H1 (cell line): ENCODE results near the gene TIMP3. TPM values are rescaled to one million over a fixed set of nuclear protein-coding genes. Genes with fewer than 3 reads are reported as not detected.

Experiments
- CTCF ChIA-PET: fragments of 300-600 bp; sonication (Branson Sonifier 250); formaldehyde crosslinking; loops from one replicate; lab custom pipeline; 2021; ENCODE audit not compliant: partially characterized antibody; lab: Charles Lee
- POLR2A ChIA-PET: fragments of 300-600 bp; sonication (Branson Sonifier 250); formaldehyde crosslinking; loops from one replicate; lab custom pipeline; 2021; ENCODE audit warnings: inconsistent platforms; ENCODE audit not compliant: partially characterized antibody; lab: Charles Lee
- DNase-seq, 2 experiments: peaks; one replicate each; pipeline versions ENCODE4 v3.0.0 to v3.0.0-alpha.2; 2010 to 2022; ENCODE audit warnings: low spot score in 2 of 2, low read depth in 1 of 2, mixed read lengths in 1 of 2
- FAIRE-seq: peaks from 2 replicates; lab custom pipeline; 2011; peaks lifted over from hg19 to GRCh38; lab: Jason Lieb, UNC
- H2AFZ ChIP-seq: 2 replicates; pipeline ENCODE4 v1.8.1; 2012; ENCODE audit warnings: low read length, inconsistent platforms
- H2AK5ac ChIP-seq: 2 replicates; pipeline ENCODE4 v1.6.1; 2013; ENCODE audit warnings: low read depth, low read length
- H2BK120ac ChIP-seq: replicated peaks from 2 replicates; pipeline ENCODE3; 2013; ENCODE audit warnings: low read depth, low read length, inconsistent platforms
- H2BK12ac ChIP-seq: 2 replicates; pipeline ENCODE4 v1.6.1; 2013; ENCODE audit warnings: low read depth, low read length
- H2BK15ac ChIP-seq: 2 replicates; pipeline ENCODE4 v1.6.1; 2013; ENCODE audit warnings: low read length
- H2BK20ac ChIP-seq: 2 replicates; pipeline ENCODE4 v1.6.1; 2013; ENCODE audit warnings: low read length
- H2BK5ac ChIP-seq: 2 replicates; pipeline ENCODE4 v1.6.1; 2013; ENCODE audit warnings: low read depth, low read length
- H3K14ac ChIP-seq: 2 replicates; pipeline ENCODE4 v1.6.1; 2013; ENCODE audit warnings: inconsistent platforms; ENCODE audit not compliant: insufficient read length
- H3K18ac ChIP-seq: 2 replicates; pipeline ENCODE4 v1.6.1; 2013; ENCODE audit warnings: low read length; ENCODE audit errors: extremely low read depth
- H3K23ac ChIP-seq: 2 replicates; pipeline ENCODE4 v1.6.1; 2013; ENCODE audit warnings: inconsistent platforms; ENCODE audit not compliant: insufficient read length
- H3K23me2 ChIP-seq: 2 replicates; pipeline ENCODE4 v1.6.1; 2013; ENCODE audit warnings: low read depth, low read length
- H3K27ac ChIP-seq: 2 replicates; pipeline ENCODE4 v1.6.1; 2011; ENCODE audit warnings: low read depth, low read length, inconsistent platforms
- H3K27me3 ChIP-seq, 4 experiments: replicated peaks in 1 of 4; 1 replicate in 1 of 4; 2 replicates in 3 of 4; pipeline versions ENCODE4 v1.6.1 to v1.8.1; 2011 to 2013; ENCODE audit warnings: low read length in 3 of 4, mild to moderate bottlenecking in 3 of 4, inconsistent platforms in 2 of 4, mixed read lengths in 2 of 4, moderate library complexity in 1 of 4; ENCODE audit not compliant: control insufficient read depth in 3 of 4, insufficient read depth in 3 of 4; ENCODE audit errors: extremely low read depth in 1 of 4
- H3K36me3 ChIP-seq, 4 experiments: 2 replicates each; pipeline versions ENCODE4 v1.6.1 to v1.8.1; 2011 to 2013; ENCODE audit warnings: mild to moderate bottlenecking in 4 of 4, low read length in 3 of 4, moderate library complexity in 2 of 4, control low read depth in 1 of 4, inconsistent platforms in 1 of 4; ENCODE audit not compliant: insufficient read depth in 4 of 4, control insufficient read depth in 2 of 4
- H3K4ac ChIP-seq: replicated peaks from 2 replicates; pipeline ENCODE3; 2013; ENCODE audit warnings: low read length, low read depth, mixed read lengths, inconsistent platforms; ENCODE audit not compliant: insufficient read length
- H3K4me1 ChIP-seq, 4 experiments: replicated peaks in 1 of 4; 1 replicate in 1 of 4; 2 replicates in 3 of 4; pipeline versions ENCODE4 v1.6.1 to v1.8.1; 2011 to 2013; ENCODE audit warnings: low read length in 3 of 4, inconsistent platforms in 2 of 4, mixed read lengths in 1 of 4; ENCODE audit not compliant: insufficient read depth in 4 of 4, control insufficient read depth in 3 of 4
- H3K4me2 ChIP-seq, 2 experiments: 2 replicates each; pipeline versions ENCODE4 v1.6.1 to v1.8.1; 2011 to 2013; ENCODE audit warnings: low read depth in 2 of 2, low read length in 2 of 2, control low read depth in 1 of 2, inconsistent platforms in 1 of 2, mild to moderate bottlenecking in 1 of 2; ENCODE audit not compliant: insufficient read depth in 1 of 2
- H3K4me3 ChIP-seq, 4 experiments: fragments of 200-600, 300-600 bp in 1 of 4; sonication (generic), shearing (Covaris generic), sonication (Bioruptor Twin) in 1 of 4; 2 replicates each; pipeline versions ENCODE4 v1.5.1 to v1.8.1; 2011 to 2016; ENCODE audit warnings: low read length in 4 of 4, low read depth in 3 of 4, control low read depth in 2 of 4, inconsistent platforms in 2 of 4, mild to moderate bottlenecking in 2 of 4, mixed read lengths in 1 of 4, moderate library complexity in 1 of 4; ENCODE audit not compliant: insufficient read depth in 2 of 4; ENCODE audit errors: extremely low read depth in 1 of 4
- H3K56ac ChIP-seq: replicated peaks from 2 replicates; pipeline ENCODE3; 2013; ENCODE audit warnings: low read depth, mild to moderate bottlenecking, mixed read lengths, low read length, inconsistent platforms; ENCODE audit not compliant: insufficient read length
- H3K79me1 ChIP-seq: 2 replicates; pipeline ENCODE4 v1.6.1; 2013; ENCODE audit warnings: low read depth, low read length, control low read depth
- H3K79me2 ChIP-seq, 2 experiments: 2 replicates each; pipeline versions ENCODE4 v1.6.1 to v1.8.1; 2012 to 2013; ENCODE audit warnings: low read length in 2 of 2, mild to moderate bottlenecking in 2 of 2, inconsistent platforms in 1 of 2; ENCODE audit not compliant: insufficient read depth in 2 of 2, control insufficient read depth in 1 of 2
- H3K9ac ChIP-seq, 4 experiments: replicated peaks in 1 of 4; 1 replicate in 1 of 4; 2 replicates in 3 of 4; pipeline versions ENCODE4 v1.6.1 to v1.8.1; 2011 to 2013; ENCODE audit warnings: low read depth in 3 of 4, low read length in 3 of 4, control low read depth in 2 of 4, mild to moderate bottlenecking in 2 of 4, moderate library complexity in 2 of 4, inconsistent platforms in 1 of 4; ENCODE audit errors: extremely low read depth in 1 of 4
- H3K9me3 ChIP-seq, 2 experiments: 2 replicates each; pipeline versions ENCODE4 v1.6.1 to v1.8.1; 2012 to 2013; ENCODE audit warnings: mild to moderate bottlenecking in 2 of 2, moderate library complexity in 2 of 2, control low read depth in 1 of 2, inconsistent platforms in 1 of 2, low read depth in 1 of 2, low read length in 1 of 2, mixed read lengths in 1 of 2; ENCODE audit not compliant: insufficient read depth in 2 of 2
- H4K20me1 ChIP-seq, 2 experiments: replicated peaks in 1 of 2; 2 replicates each; pipeline versions ENCODE3 to v1.8.1; 2011 to 2013; ENCODE audit warnings: inconsistent platforms in 2 of 2, low read length in 2 of 2, mild to moderate bottlenecking in 1 of 2; ENCODE audit not compliant: insufficient read depth in 2 of 2, control insufficient read depth in 1 of 2
- H4K5ac ChIP-seq: 2 replicates; pipeline ENCODE4 v1.6.1; 2013; ENCODE audit warnings: low read length, low read depth, mixed read lengths, inconsistent platforms; ENCODE audit not compliant: insufficient read length
- H4K8ac ChIP-seq: 2 replicates; pipeline ENCODE4 v1.8.0; 2013; ENCODE audit warnings: mild to moderate bottlenecking, moderate library complexity, low read length, inconsistent platforms; ENCODE audit not compliant: insufficient read depth; ENCODE audit errors: extremely low read depth
- H4K91ac ChIP-seq: replicated peaks from 2 replicates; pipeline ENCODE3; 2013; ENCODE audit warnings: low read length, mixed read lengths, inconsistent platforms; ENCODE audit not compliant: insufficient read length
- CREB1 ChIP-seq: IDR thresholded peaks from 2 replicates; pipeline ENCODE4 v1.6.1; 2012; ENCODE audit warnings: inconsistent platforms
- KDM5A ChIP-seq: fragments of 200-600 bp; IDR thresholded peaks from 2 replicates; pipeline ENCODE4 v1.7.1; 2012; ENCODE audit warnings: mild to moderate bottlenecking, low read length, inconsistent platforms, mixed read lengths
- SIX5 ChIP-seq: IDR thresholded peaks from 2 replicates; pipeline ENCODE4 v1.6.1; 2011; ENCODE audit warnings: mild to moderate bottlenecking, low read depth, low read length
- SP4 ChIP-seq: IDR thresholded peaks from 2 replicates; pipeline ENCODE4 v1.6.1; 2012; ENCODE audit warnings: low read length, inconsistent platforms
- WGBS, 2 experiments: shearing (Covaris generic) in 1 of 2; methylation state at CpG; one replicate each; pipeline versions ENCODE4 v1.1.6 to v1.1.7; 2013 to 2015; ENCODE audit warnings: low lambda C conversion rate in 2 of 2, mixed read lengths in 2 of 2, inconsistent platforms in 1 of 2, low coverage in 1 of 2, missing lambda C conversion rate in 1 of 2; ENCODE audit not compliant: insufficient replicate concordance in 2 of 2, insufficient coverage in 1 of 2, insufficient read length in 1 of 2; ENCODE audit errors: extremely low coverage in 1 of 2, missing lambda C conversion rate in 1 of 2; 5-methylcytosine and 5-hydroxymethylcytosine counted together
- polyA plus RNA-seq, 7 experiments: library from polyadenylated mRNA; depleted of rRNA in 3 of 7; stranded (reverse) in 5 of 7; unstranded in 2 of 7; fragments of >200 nt in 5 of 7; fragments of 200-250 nt in 2 of 7; gene quantifications; 1 replicate in 5 of 7; 2 replicates in 1 of 7; 4 replicates in 1 of 7; pipeline versions ENCODE4 v1.2.1 to v1.2.3, GENCODE V29; 2011 to 2013; ENCODE audit warnings: missing spikeins in 2 of 7, mixed read lengths in 2 of 7
- total RNA-seq: library from RNA; stranded (reverse); fragmentation: NEBNext Ultra II Directional; extraction: Animal tissue kit (Norgen Biotek cat#: 25700); gene quantifications from 2 replicates; pipeline ENCODE4 v1.2.1, GENCODE V29; 2021

Gene TIMP3
- total and polyA plus RNA-seq, 2 of the 8 experiments (the other 6 are each of a cell fraction or from before 2014, with no cell fraction given), result 1.3 to 4.7 TPM

- DNase-seq (no peak), FAIRE-seq (no peak)
- H3K27me3 ChIP-seq, result no peaks in the 10 kb centered on the region
- no peaks in the 10 kb centered on the region for H3K23me2 ChIP-seq
- 73% methylated on average over 1 of the region's 1 CpG; no CpG with 5 or more reads in 1 of the 2 experiments for WGBS, 2 experiments
- CTCF ChIA-PET, result interaction anchor here (0.6 to 1.7 kb wide), 3 partner anchors 12 to 206 kb away, joined by 3 to 5 read pairs (median 3); no protein-coding TSS in a partner anchor
- H4K8ac ChIP-seq, result no peak overlapping the region
- H3K79me1 ChIP-seq, result no peaks in the 10 kb centered on the region
- no peaks in the 10 kb centered on the region for H3K9me3 ChIP-seq
- no peak overlapping the region for H4K91ac ChIP-seq
- no peak overlapping the region for H3K23ac ChIP-seq
- H3K4me3 ChIP-seq, result no peak overlapping the region
- H4K20me1 ChIP-seq, result peaks cover 0 to 2% of the 10 kb centered on the region in 2 experiments
- H3K14ac ChIP-seq, result no peak overlapping the region
- H3K4me1 ChIP-seq, result no peaks in the 10 kb centered on the region
- no peak overlapping the region for H2BK12ac ChIP-seq
- no peak overlapping the region for H2BK15ac ChIP-seq
- H2AK5ac ChIP-seq, result no peak overlapping the region
- H3K18ac ChIP-seq, result no peak overlapping the region
- no peak overlapping the region for H2BK120ac ChIP-seq
- H3K9ac ChIP-seq, result no peak overlapping the region
- H4K5ac ChIP-seq, result no peak overlapping the region
- no peak overlapping the region for H3K56ac ChIP-seq
- no peak overlapping the region for H2BK20ac ChIP-seq
- no peak overlapping the region for H2BK5ac ChIP-seq
- H3K4me2 ChIP-seq, result no peak overlapping the region
- H3K4ac ChIP-seq, result no peak overlapping the region
- no peak overlapping the region for H2AFZ ChIP-seq
- no peak overlapping the region for H3K27ac ChIP-seq
- H3K79me2 ChIP-seq, result no peaks in the 10 kb centered on the region
- POLR2A ChIA-PET, result no interaction called here
- peaks cover 2 to 43% (median 15%) of the 10 kb centered on the region in 4 experiments; a peak in 6 of 8 replicates for H3K36me3 ChIP-seq
- no peak for TF ChIP-seq KDM5A
- no peak for TF ChIP-seq CREB1
- no peak for TF ChIP-seq SP4
- TF ChIP-seq SIX5, result no peak
Observed at GRCh38 chr22:32859743-32860142, 58.2 kb downstream of the TIMP3 start.
